Neural progenitor cell (in vitro differentiated cells): Measurements from ENCODE around the gene HNRNPK. TPM values are rescaled to one million over a fixed set of nuclear protein-coding genes. Genes with fewer than 3 reads are reported as not detected.

ENCODE experiments used
- DNase-seq: peaks from one replicate; pipeline ENCODE4 v3.0.0-alpha.2; 2016; ENCODE audit warnings: low spot score
- H2AFZ ChIP-seq: fragments of 200-600 bp; sonication (generic); replicated peaks from 2 replicates; pipeline ENCODE4 v1.6.1; 2016; ENCODE audit warnings: antibody characterized with exemption
- H3F3A ChIP-seq: fragments of 200-600 bp; sonication (generic); 2 replicates; pipeline ENCODE4 v1.6.1; 2016; ENCODE audit warnings: antibody characterized with exemption, low read depth
- H3K27ac ChIP-seq: fragments of 200-600 bp; sonication (generic); 2 replicates; pipeline ENCODE4 v1.5.1; 2016; ENCODE audit warnings: mild to moderate bottlenecking
- H3K27me3 ChIP-seq: fragments of 200-600 bp; sonication (generic); 2 replicates; pipeline ENCODE4 v1.6.1; 2016; ENCODE audit warnings: mild to moderate bottlenecking, moderate library complexity
- H3K36me3 ChIP-seq: fragments of 200-600 bp; sonication (generic); 2 replicates; pipeline ENCODE4 v1.5.1; 2016
- H3K4me1 ChIP-seq: fragments of 200-600 bp; sonication (generic); 2 replicates; pipeline ENCODE4 v1.6.1; 2016; ENCODE audit warnings: mixed run types
- H3K4me2 ChIP-seq: fragments of 200-600 bp; sonication (generic); 2 replicates; pipeline ENCODE4 v1.6.1; 2016
- H3K4me3 ChIP-seq: fragments of 200-600 bp; sonication (generic); 2 replicates; pipeline ENCODE4 v1.5.1; 2016
- H3K79me2 ChIP-seq: fragments of 200-600 bp; sonication (generic); 2 replicates; pipeline ENCODE4 v1.6.1; 2016; ENCODE audit warnings: low read depth
- H3K9ac ChIP-seq: fragments of 200-600 bp; sonication (generic); 2 replicates; pipeline ENCODE4 v1.6.1; 2016
- H3K9me3 ChIP-seq: fragments of 200-600 bp; sonication (generic); 2 replicates; pipeline ENCODE4 v1.5.1; 2016; ENCODE audit warnings: low read depth
- H4K20me1 ChIP-seq: fragments of 200-600 bp; sonication (generic); 2 replicates; pipeline ENCODE4 v1.6.1; 2016; ENCODE audit warnings: low read depth
- H3K27ac Mint-ChIP-seq: 3 replicates; pipeline ENCODE4 v1.8.0; 2021; ENCODE audit warnings: mixed read lengths
- H3K27me3 Mint-ChIP-seq: 2 replicates; pipeline ENCODE4 v1.8.0; 2022; ENCODE audit warnings: low read depth, mild to moderate bottlenecking, inconsistent platforms, moderate library complexity, mixed read lengths; ENCODE audit not compliant: insufficient read depth
- H3K36me3 Mint-ChIP-seq: 3 replicates; pipeline ENCODE4 v1.8.0; 2021; ENCODE audit warnings: mixed read lengths
- H3K4me1 Mint-ChIP-seq: 3 replicates; pipeline ENCODE4 v1.8.0; 2021; ENCODE audit warnings: mixed read lengths
- H3K4me3 Mint-ChIP-seq: 3 replicates; pipeline ENCODE4 v1.8.0; 2021; ENCODE audit warnings: mild to moderate bottlenecking, moderate library complexity, mixed read lengths
- H3K9me3 Mint-ChIP-seq: 3 replicates; pipeline ENCODE4 v1.8.0; 2020; ENCODE audit warnings: mixed read lengths
- CTCF ChIP-seq: fragments of 200-600 bp; sonication (generic); IDR thresholded peaks from 2 replicates; pipeline ENCODE4 v1.5.1; 2017; ENCODE audit warnings: antibody characterized with exemption, mild to moderate bottlenecking
- EZH2 ChIP-seq: fragments of 200-600 bp; sonication (generic); IDR thresholded peaks from 2 replicates; pipeline ENCODE4 v1.6.1; 2017; ENCODE audit warnings: antibody characterized with exemption, mild to moderate bottlenecking, moderate library complexity
- EZH2phosphoT487 ChIP-seq: fragments of 200-600 bp; sonication (generic); IDR thresholded peaks from 2 replicates; pipeline ENCODE4 v1.6.1; 2017; ENCODE audit warnings: antibody characterized with exemption
- total RNA-seq: library from RNA; depleted of rRNA; stranded (reverse); fragments of >200 nt; gene quantifications from 2 replicates; pipeline ENCODE4 v1.2.3, GENCODE V29; 2015; ENCODE audit warnings: low replicate concordance

Gene HNRNPK
- total RNA-seq: 1,112 and 1,406 TPM in 2 replicates

DNA sequence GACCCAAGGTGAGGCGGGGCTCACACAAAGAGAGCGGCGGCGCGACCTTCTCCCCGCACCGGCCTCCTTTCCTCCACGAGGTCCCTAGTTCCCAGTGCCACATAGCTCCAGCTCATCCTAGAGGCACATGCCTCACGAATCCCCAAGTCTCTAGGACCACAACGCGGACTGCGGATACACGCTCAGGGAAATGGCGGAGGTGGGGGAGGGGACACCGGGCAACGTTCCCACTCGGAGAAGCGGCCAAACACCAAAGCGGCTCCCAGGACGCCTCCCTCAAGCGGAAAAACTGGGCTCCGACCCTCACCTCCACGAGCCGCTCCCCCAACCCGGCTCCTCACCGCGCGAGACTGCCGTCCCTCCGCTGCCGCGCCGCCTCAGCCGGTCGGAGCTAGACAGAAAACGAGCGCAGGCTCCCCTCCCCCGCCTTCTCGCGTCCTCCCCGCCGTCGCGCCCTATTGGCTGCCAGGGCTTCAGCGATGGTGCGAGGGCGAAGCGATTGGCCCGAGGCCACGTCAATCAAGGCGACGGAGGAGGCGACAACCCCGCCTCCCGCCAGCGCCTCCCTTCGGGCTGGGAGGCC lies at the start of gene HNRNPK:
HNRNPK (minus strand) TSS at position 404 of the 583 bp plus-strand sequence. CDS start 1,963 bp downstream, outside the sequence.
- H3K9me3 ChIP-seq: no peaks in the 10 kb centered on the region
- peaks cover 30% of the 10 kb centered on the region for H3K36me3 ChIP-seq
- H3K79me2 ChIP-seq: peaks cover 94% of the 10 kb centered on the region
- peak within 1 kb of the TSS; percentile 97 for H3K4me3 Mint-ChIP-seq
- H3K4me3 ChIP-seq: peak within 1 kb of the TSS; percentile 94
- peak within 1 kb of the TSS; percentile 95 for H3K4me2 ChIP-seq
- H2AFZ ChIP-seq: peak within 1 kb of the TSS; percentile 78
- H3K27ac ChIP-seq: peak within 1 kb of the TSS; percentile 98
- peaks cover 13% of the 10 kb centered on the region for H3K27me3 Mint-ChIP-seq
- H3K9ac ChIP-seq: peak within 1 kb of the TSS; percentile 99
- peaks cover 29% of the 10 kb centered on the region for H3F3A ChIP-seq
- H4K20me1 ChIP-seq: peaks cover 68% of the 10 kb centered on the region
- H3K27ac Mint-ChIP-seq: peak within 1 kb of the TSS; percentile 92
- TF ChIP-seq CTCF (no peak), EZH2phosphoT487 (no peak), EZH2 (no peak)
- DNase-seq: peak; percentile 99
- peaks cover 43% of the 10 kb centered on the region for H3K4me1 Mint-ChIP-seq
- H3K27me3 ChIP-seq: no peaks in the 10 kb centered on the region
- no peaks in the 10 kb centered on the region for H3K9me3 Mint-ChIP-seq
- H3K36me3 Mint-ChIP-seq: peaks cover 31% of the 10 kb centered on the region
- H3K4me1 ChIP-seq: peaks cover 36% of the 10 kb centered on the region

DNA sequence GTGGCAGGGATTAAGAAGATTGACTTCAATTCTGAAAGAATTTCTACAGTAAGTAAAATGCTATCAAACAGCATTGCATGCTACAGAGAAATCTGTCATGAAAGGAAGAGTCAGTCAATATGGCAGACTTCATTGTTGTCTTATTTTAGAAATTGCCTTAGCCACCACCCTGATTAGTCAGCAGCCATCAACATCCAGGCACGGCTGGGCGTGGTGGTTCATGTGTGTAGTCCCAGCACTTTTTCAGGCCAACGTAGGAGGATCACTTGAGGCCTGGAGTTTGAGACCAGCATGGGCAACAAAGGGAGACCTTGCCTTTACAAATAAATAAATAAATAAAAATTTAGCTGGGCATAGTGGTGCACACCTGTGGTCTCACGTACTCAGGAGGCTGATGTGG lies 47.2 kb upstream of the HNRNPK start:
- DNase-seq: no peak
- H2AFZ ChIP-seq: no peak overlapping the region
- no peaks in the 10 kb centered on the region for H3K36me3 Mint-ChIP-seq
- H3F3A ChIP-seq: no peaks in the 10 kb centered on the region
- H3K4me2 ChIP-seq: no peak overlapping the region
- H3K27me3 Mint-ChIP-seq: no peaks in the 10 kb centered on the region
- H3K4me3 Mint-ChIP-seq: no peak overlapping the region
- H3K9ac ChIP-seq: no peak overlapping the region
- H3K4me3 ChIP-seq: no peak overlapping the region
- no peaks in the 10 kb centered on the region for H4K20me1 ChIP-seq
- no peaks in the 10 kb centered on the region for H3K79me2 ChIP-seq
- H3K27ac ChIP-seq: no peak overlapping the region
- no peak overlapping the region for H3K27ac Mint-ChIP-seq
- no peaks in the 10 kb centered on the region for H3K9me3 Mint-ChIP-seq
- TF ChIP-seq EZH2 (no peak), EZH2phosphoT487 (no peak), CTCF (no peak)
- H3K4me1 Mint-ChIP-seq: no peaks in the 10 kb centered on the region
- H3K36me3 ChIP-seq: no peaks in the 10 kb centered on the region
- no peaks in the 10 kb centered on the region for H3K27me3 ChIP-seq
- no peaks in the 10 kb centered on the region for H3K4me1 ChIP-seq
- H3K9me3 ChIP-seq: no peaks in the 10 kb centered on the region

DNA sequence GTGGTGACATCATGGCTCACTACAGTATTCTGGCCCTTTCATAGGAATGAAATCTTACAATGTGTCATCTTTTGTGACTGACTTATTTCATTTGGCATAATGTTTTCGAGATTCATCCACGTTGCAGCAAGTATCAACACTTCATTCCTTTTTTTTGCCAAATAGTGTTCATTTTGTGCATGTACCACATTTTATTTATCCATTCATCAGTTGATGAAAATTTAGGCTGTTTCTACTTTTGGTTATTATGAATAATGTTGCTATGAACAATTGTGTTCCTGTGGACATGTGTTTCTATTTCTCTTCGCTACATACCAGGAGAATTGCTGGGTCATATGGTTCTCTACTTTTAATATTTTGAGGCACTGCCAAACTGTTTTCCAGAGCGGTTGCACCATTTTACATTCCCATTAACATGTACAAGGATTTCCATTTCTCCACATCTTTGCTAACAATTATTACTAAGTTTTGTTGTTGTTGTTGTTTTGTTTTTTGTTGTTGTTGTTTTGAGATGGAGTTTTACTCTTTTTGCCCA lies 44.1 kb upstream of the HNRNPK start:
- Mint-ChIP-seq H3K4me1 (no peaks in the 10 kb centered on the region), H3K9me3 (peaks cover 2% of the 10 kb centered on the region), H3K36me3 (no peaks in the 10 kb centered on the region), H3K27me3 (no peaks in the 10 kb centered on the region), H3K4me3 (no peak overlapping the region), H3K27ac (no peak overlapping the region)
- Histone ChIP-seq H3K36me3 (no peaks in the 10 kb centered on the region), H3F3A (no peaks in the 10 kb centered on the region), H3K79me2 (no peaks in the 10 kb centered on the region), H3K4me2 (no peak overlapping the region), H3K27ac (no peak overlapping the region), H3K9ac (no peak overlapping the region), H4K20me1 (no peaks in the 10 kb centered on the region), H2AFZ (no peak overlapping the region), H3K4me3 (no peak overlapping the region), H3K4me1 (no peaks in the 10 kb centered on the region), H3K27me3 (no peaks in the 10 kb centered on the region), H3K9me3 (no peaks in the 10 kb centered on the region)
- TF ChIP-seq CTCF (no peak), EZH2 (no peak), EZH2phosphoT487 (no peak)
- DNase-seq: no peak
